GM12878 (cell line): ENCODE data around the gene HMMR. TPM values are rescaled to one million over a fixed set of nuclear protein-coding genes. Genes with fewer than 3 reads are reported as not detected.

Experiments used
- ATAC-seq: fragments of 200-7000 bp; cut with Tn5 transposase; 3 replicates; pipeline ENCODE4 v1.9.1; 2020; ENCODE audit warnings: mild to moderate bottlenecking, moderate library complexity
- BruUV-seq: library from RNA; stranded (reverse); fragments of 400-500 nt; replicated peaks from 2 replicates; lab custom pipeline; 2021; lab: Mats Ljungman, UMichigan
- CTCF ChIA-PET: fragments of 300-600 bp; sonication (Branson Sonifier 250); formaldehyde crosslinking; extraction: SDS; loops from one replicate; lab custom pipeline; 2021; ENCODE audit warnings: inconsistent platforms; lab: Yijun Ruan, JAX
- POLR2A ChIA-PET: fragments of 350-600 bp; formaldehyde crosslinking; extraction: SDS; loops from one replicate; lab custom pipeline; 2021; ENCODE audit warnings: inconsistent platforms; lab: Charles Lee
- RAD21 ChIA-PET: fragments of 300-600 bp; sonication (Branson Sonifier 250); formaldehyde crosslinking; loops from one replicate; lab custom pipeline; 2023; ENCODE audit warnings: antibody characterized with exemption; ENCODE audit not compliant: unreplicated experiment; lab: Charles Lee
- SMC1A ChIA-PET: fragments of 300-600 bp; sonication (Branson Sonifier 250); formaldehyde crosslinking; loops from one replicate; lab custom pipeline; 2023; ENCODE audit not compliant: unreplicated experiment, uncharacterized antibody; lab: Charles Lee
- DNase-seq: peaks from one replicate; pipeline ENCODE4 v3.0.0-alpha.2; 2011; ENCODE audit warnings: low read depth, low spot score
- FAIRE-seq: peaks from 3 replicates; lab custom pipeline; 2011; peaks lifted over from hg19 to GRCh38; lab: Jason Lieb, UNC
- H2AFZ ChIP-seq: 2 replicates; pipeline ENCODE4 v1.6.0; 2011; ENCODE audit warnings: low read depth, low read length, control low read depth; ENCODE audit not compliant: control insufficient read depth
- H3K27ac ChIP-seq: 2 replicates; pipeline ENCODE4 v1.5.1; 2011; ENCODE audit warnings: control low read depth; ENCODE audit not compliant: control insufficient read depth, insufficient read depth
- H3K27me3 ChIP-seq, 2 experiments: replicated peaks in 1 of 2; 2 replicates each; pipeline versions ENCODE4 v1.6.0 to v1.6.1; 2011; ENCODE audit warnings: low read length in 1 of 2; ENCODE audit not compliant: control insufficient read depth in 2 of 2, insufficient read depth in 2 of 2
- H3K36me3 ChIP-seq, 2 experiments: 2 replicates each; pipeline ENCODE4 v1.5.1; 2011; ENCODE audit warnings: low read length in 1 of 2; ENCODE audit not compliant: control insufficient read depth in 2 of 2, insufficient read depth in 2 of 2
- H3K4me1 ChIP-seq: 2 replicates; pipeline ENCODE4 v1.6.1; 2011; ENCODE audit warnings: mild to moderate bottlenecking, low read length, moderate library complexity, mixed read lengths; ENCODE audit not compliant: control insufficient read depth, insufficient read depth
- H3K4me2 ChIP-seq: 2 replicates; pipeline ENCODE4 v1.6.0; 2011; ENCODE audit warnings: control low read depth; ENCODE audit not compliant: control insufficient read depth, insufficient read depth
- H3K4me3 ChIP-seq: fragments of 200-600 bp; sonication (generic); 2 replicates; pipeline ENCODE4 v1.5.1; 2016
- H3K79me2 ChIP-seq: 2 replicates; pipeline ENCODE4 v1.6.0; 2011; ENCODE audit warnings: low read length; ENCODE audit not compliant: control insufficient read depth, insufficient read depth
- H3K9ac ChIP-seq: 2 replicates; pipeline ENCODE4 v1.8.0; 2011; ENCODE audit warnings: low read length, control low read depth, mixed read lengths; ENCODE audit not compliant: control insufficient read depth, insufficient read depth
- H3K9me3 ChIP-seq: replicated peaks from 3 replicates; pipeline ENCODE4 v1.5.1; 2011; ENCODE audit warnings: mild to moderate bottlenecking, low read length; ENCODE audit not compliant: control insufficient read depth, insufficient read depth
- H4K20me1 ChIP-seq: 2 replicates; pipeline ENCODE4 v1.6.0; 2011; ENCODE audit not compliant: control insufficient read depth, insufficient read depth
- GABPA ChIP-seq: IDR thresholded peaks from 2 replicates; pipeline ENCODE4 v1.6.1; 2014; ENCODE audit warnings: antibody characterized with exemption, low read depth, mild to moderate bottlenecking, inconsistent platforms
- HCFC1 ChIP-seq: fragments of 150-350 bp; IDR thresholded peaks from 2 replicates; pipeline ENCODE4 v1.6.1; 2014; ENCODE audit warnings: low read length
- MTA3 ChIP-seq: IDR thresholded peaks from 2 replicates; pipeline ENCODE4 v1.6.1; 2012; ENCODE audit warnings: low read length, inconsistent platforms, borderline replicate concordance
- RUNX3 ChIP-seq: IDR thresholded peaks from 2 replicates; pipeline ENCODE4 v1.6.1; 2012; ENCODE audit warnings: low read length, inconsistent platforms
- SUPT20H ChIP-seq: IDR thresholded peaks from 2 replicates; pipeline ENCODE4 v1.6.1; 2011; ENCODE audit warnings: low read depth, mild to moderate bottlenecking, low read length, moderate library complexity, borderline replicate concordance; ENCODE audit not compliant: control insufficient read depth
- TBL1XR1 ChIP-seq: IDR thresholded peaks from 2 replicates; pipeline ENCODE4 v1.6.1; 2012; ENCODE audit warnings: low read depth, low read length, improper control_type of control experiment
- WGBS: methylation state at CpG from one replicate; pipeline ENCODE4 v1.1.6; 2016; ENCODE audit warnings: low lambda C conversion rate; ENCODE audit not compliant: insufficient replicate concordance, insufficient coverage; ENCODE audit errors: missing lambda C conversion rate; 5-methylcytosine and 5-hydroxymethylcytosine counted together
- in situ Hi-C: fragments of 300-500 bp; cut with MboI; formaldehyde crosslinking; loops from 9 replicates; pipeline ENCODE4 v1.14.3; 2018; ENCODE audit warnings: mixed read lengths
- intact Hi-C: fragments of 100-400 bp; cut with micrococcal nuclease; formaldehyde crosslinking; loops from one replicate; pipeline ENCODE4 v1.14.2; 2022; ENCODE audit not compliant: unreplicated experiment
- polyA plus RNA-seq, 11 experiments: library from polyadenylated mRNA; depleted of rRNA in 4 of 11; unstranded in 6 of 11; stranded (reverse) in 5 of 11; fragments of >200 nt; fragmentation: Nextera tagmentation in 4 of 11; fragmentation: Illumina TruSeq in 1 of 11; extraction: Ambion mirVana in 4 of 11; extraction: Trizol in 1 of 11; gene quantifications; 1 replicate in 1 of 11; 2 replicates in 10 of 11; pipeline versions ENCODE4 v1.2.1 to v1.2.3, GENCODE V29; 2011 to 2016; ENCODE audit warnings: inconsistent platforms in 2 of 11, missing spikeins in 2 of 11, low read depth in 1 of 11
- total RNA-seq, 4 experiments: library from RNA; depleted of rRNA in 3 of 4; stranded (reverse); fragments of >200 nt in 3 of 4; fragmentation: Illumina TruSeq in 1 of 4; extraction: Trizol in 1 of 4; gene quantifications; 2 replicates each; pipeline versions ENCODE4 v1.2.1 to v1.2.3, GENCODE V29; 2013 to 2021
- TF ChIP-seq, protein P1 (sequence below): fragments of 450-650 bp; IDR thresholded peaks from 2 replicates; pipeline ENCODE4 v1.6.1; 2017; ENCODE audit warnings: antibody characterized with exemption, mild to moderate bottlenecking, moderate library complexity
- TF ChIP-seq, protein P2 (sequence below): fragments of 450-650 bp; formaldehyde crosslinking; IDR thresholded peaks from 2 replicates; pipeline ENCODE4 v1.4.0; 2022; ENCODE audit warnings: mild to moderate bottlenecking, moderate library complexity

Gene HMMR
- total and polyA plus RNA-seq, 10 of the 15 experiments (the other 5 are each of a cell fraction or from before 2014, with no cell fraction given) = 44.1 to 122 (median 64.2) TPM

DNA sequence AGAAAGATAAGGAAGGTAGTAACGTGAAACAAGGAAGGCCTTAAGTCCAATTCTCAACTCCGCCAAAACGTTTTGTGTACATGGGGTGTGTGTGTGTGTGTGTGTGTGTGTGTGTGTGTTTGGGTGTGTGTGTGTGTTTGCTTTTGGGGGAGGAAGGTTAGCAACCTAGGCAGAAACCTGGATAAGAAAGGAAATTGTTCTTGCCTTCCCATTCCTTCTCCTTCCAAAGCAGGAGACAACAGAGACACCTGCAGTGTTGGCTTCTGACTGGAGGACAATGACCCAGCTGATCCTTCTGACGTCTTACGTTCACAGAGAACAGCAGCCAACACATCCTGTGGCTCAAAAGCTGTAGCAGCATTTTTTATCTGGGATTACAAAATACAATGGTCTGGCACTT lies 27.2 kb upstream of the HMMR start (continued):
- TF ChIP-seq MTA3 (no peak), HCFC1 (no peak)
- TF ChIP-seq, protein P1, sequence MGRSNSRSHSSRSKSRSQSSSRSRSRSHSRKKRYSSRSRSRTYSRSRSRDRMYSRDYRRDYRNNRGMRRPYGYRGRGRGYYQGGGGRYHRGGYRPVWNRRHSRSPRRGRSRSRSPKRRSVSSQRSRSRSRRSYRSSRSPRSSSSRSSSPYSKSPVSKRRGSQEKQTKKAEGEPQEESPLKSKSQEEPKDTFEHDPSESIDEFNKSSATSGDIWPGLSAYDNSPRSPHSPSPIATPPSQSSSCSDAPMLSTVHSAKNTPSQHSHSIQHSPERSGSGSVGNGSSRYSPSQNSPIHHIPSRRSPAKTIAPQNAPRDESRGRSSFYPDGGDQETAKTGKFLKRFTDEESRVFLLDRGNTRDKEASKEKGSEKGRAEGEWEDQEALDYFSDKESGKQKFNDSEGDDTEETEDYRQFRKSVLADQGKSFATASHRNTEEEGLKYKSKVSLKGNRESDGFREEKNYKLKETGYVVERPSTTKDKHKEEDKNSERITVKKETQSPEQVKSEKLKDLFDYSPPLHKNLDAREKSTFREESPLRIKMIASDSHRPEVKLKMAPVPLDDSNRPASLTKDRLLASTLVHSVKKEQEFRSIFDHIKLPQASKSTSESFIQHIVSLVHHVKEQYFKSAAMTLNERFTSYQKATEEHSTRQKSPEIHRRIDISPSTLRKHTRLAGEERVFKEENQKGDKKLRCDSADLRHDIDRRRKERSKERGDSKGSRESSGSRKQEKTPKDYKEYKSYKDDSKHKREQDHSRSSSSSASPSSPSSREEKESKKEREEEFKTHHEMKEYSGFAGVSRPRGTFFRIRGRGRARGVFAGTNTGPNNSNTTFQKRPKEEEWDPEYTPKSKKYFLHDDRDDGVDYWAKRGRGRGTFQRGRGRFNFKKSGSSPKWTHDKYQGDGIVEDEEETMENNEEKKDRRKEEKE = no peak
- TF ChIP-seq, protein P2, sequence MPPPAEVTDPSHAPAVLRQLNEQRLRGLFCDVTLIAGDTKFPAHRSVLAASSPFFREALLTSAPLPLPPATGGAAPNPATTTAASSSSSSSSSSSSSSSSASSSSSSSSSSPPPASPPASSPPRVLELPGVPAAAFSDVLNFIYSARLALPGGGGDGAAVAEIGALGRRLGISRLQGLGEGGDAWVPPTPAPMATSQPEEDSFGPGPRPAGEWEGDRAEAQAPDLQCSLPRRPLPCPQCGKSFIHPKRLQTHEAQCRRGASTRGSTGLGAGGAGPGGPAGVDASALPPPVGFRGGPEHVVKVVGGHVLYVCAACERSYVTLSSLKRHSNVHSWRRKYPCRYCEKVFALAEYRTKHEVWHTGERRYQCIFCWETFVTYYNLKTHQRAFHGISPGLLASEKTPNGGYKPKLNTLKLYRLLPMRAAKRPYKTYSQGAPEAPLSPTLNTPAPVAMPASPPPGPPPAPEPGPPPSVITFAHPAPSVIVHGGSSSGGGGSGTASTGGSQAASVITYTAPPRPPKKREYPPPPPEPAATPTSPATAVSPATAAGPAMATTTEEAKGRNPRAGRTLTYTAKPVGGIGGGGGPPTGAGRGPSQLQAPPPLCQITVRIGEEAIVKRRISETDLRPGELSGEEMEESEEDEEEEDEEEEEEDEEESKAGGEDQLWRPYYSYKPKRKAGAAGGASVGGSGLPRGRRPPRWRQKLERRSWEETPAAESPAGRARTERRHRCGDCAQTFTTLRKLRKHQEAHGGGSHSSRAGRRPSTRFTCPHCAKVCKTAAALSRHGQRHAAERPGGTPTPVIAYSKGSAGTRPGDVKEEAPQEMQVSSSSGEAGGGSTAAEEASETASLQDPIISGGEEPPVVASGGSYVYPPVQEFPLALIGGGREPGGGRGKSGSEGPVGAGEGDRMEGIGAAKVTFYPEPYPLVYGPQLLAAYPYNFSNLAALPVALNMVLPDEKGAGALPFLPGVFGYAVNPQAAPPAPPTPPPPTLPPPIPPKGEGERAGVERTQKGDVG (CRISPR knock-in tag) = no peak
- TF ChIP-seq, all 136 proteins: peak for 0

DNA sequence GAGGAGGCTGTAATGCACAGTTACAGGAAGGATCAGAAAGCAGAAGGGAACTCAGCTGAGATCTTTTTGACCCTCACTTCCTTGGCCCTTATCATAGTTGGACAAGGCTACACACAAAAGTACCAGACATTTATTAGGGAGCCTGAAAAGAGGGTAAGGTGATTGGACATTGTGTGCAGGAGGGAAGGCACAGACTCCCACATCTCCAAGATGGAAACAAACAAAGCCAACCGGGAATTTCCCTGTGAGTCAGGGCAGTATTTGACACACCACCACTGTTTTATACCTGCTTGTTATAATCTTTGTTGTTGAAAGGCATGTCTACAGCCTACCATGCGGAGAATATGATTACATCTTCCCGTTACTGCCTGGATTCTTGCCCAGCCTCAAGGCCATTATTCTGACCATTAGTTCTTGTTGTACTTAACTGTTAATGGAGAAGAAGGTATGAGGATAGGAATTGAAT lies 26.0 kb upstream of the HMMR start:
- no peaks in the 10 kb centered on the region for H4K20me1 ChIP-seq
- WGBS = 98% methylated on average over 3 of the region's 3 CpGs
- SMC1A ChIA-PET = interaction anchor here (0.9 kb wide), 1 partner anchor 26 kb away, joined by 4 read pairs; no protein-coding TSS in a partner anchor
- no TSS peak for BruUV-seq
- intact Hi-C loops = no loop called here
- FAIRE-seq (no peak), DNase-seq (no peak), ATAC-seq (no peak)
- CTCF ChIA-PET = no interaction called here
- H3K4me2 ChIP-seq = no peak overlapping the region
- H2AFZ ChIP-seq = peak overlapping the region; percentile 10; the same call in 1 of the 2 replicates
- H3K4me1 ChIP-seq = no peaks in the 10 kb centered on the region; the same call in 1 of the 2 replicates
- no peaks in the 10 kb centered on the region for H3K9me3 ChIP-seq
- H3K4me3 ChIP-seq = no peak overlapping the region
- in situ Hi-C loops = no loop called here
- H3K9ac ChIP-seq = no peak overlapping the region
- H3K27ac ChIP-seq = no peak overlapping the region
- no peaks in the 10 kb centered on the region for H3K27me3 ChIP-seq
- no peak for TF ChIP-seq GABPA
- no peak for TF ChIP-seq SUPT20H
- no peak for TF ChIP-seq RUNX3
- no peak for TF ChIP-seq TBL1XR1
- RAD21 ChIA-PET = no interaction called here
- H3K36me3 ChIP-seq = no peaks in the 10 kb centered on the region
- peaks cover 19% of the 10 kb centered on the region for H3K79me2 ChIP-seq
- POLR2A ChIA-PET = no interaction called here
